Measurements from ENCODE around the gene HSFY2.
"Not testable (repeated sequence)": the region's sequence is repeated elsewhere in the genome, so short reads cannot be mapped to it uniquely, and the experiment has no call there.

The HSFY2 gene, protein sequence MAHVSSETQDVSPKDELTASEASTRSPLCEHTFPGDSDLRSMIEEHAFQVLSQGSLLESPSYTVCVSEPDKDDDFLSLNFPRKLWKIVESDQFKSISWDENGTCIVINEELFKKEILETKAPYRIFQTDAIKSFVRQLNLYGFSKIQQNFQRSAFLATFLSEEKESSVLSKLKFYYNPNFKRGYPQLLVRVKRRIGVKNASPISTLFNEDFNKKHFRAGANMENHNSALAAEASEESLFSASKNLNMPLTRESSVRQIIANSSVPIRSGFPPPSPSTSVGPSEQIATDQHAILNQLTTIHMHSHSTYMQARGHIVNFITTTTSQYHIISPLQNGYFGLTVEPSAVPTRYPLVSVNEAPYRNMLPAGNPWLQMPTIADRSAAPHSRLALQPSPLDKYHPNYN

DNA sequence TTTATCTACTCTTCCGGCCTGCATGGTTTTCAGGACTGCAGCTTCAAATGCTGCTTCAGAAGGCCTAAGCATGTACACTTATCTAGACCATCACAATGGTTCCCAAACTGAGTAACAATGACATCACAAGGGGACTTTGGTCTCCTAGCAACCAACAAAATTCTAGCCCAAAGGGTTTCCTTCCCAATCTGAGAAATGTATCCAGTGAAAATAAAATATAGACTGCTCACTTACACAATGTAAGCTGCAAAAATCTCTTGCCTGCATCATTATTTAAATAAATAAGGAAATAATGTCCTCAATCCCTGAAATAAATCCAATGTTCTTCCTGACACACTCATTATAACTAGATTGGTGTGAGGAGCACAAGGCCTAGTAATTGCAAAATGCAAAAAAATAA lies at the start of gene HSFY2:
Gene HSFY2 (minus strand): TSS at position 101 of the 400 bp plus-strand sequence. CDS start 117 bp downstream, outside the sequence.
- not testable (repeated sequence) for DNase-seq (ENCODE audit: low read depth in 2 of 2)

DNA sequence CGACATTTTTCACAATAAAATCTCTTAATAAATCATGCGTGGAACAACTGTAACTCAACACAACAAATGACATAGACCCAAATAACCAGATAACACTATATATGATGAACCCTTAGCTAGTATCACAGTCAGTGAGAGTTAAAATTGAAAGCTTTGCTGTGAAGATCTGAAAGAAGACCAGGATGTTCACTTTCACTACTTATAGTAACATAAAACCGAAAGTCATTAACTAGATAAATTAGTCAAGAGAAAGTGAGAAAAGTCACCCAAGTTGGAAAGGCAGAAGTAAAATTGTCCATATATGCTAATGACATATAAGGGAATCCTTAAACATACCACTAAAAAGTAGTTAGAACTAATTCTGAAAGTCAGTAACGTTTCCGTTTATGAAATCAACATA lies 42.2 kb upstream of the HSFY2 start:
- DNase-seq (ENCODE audit: low read depth in 2 of 2) = not testable (repeated sequence)

DNA sequence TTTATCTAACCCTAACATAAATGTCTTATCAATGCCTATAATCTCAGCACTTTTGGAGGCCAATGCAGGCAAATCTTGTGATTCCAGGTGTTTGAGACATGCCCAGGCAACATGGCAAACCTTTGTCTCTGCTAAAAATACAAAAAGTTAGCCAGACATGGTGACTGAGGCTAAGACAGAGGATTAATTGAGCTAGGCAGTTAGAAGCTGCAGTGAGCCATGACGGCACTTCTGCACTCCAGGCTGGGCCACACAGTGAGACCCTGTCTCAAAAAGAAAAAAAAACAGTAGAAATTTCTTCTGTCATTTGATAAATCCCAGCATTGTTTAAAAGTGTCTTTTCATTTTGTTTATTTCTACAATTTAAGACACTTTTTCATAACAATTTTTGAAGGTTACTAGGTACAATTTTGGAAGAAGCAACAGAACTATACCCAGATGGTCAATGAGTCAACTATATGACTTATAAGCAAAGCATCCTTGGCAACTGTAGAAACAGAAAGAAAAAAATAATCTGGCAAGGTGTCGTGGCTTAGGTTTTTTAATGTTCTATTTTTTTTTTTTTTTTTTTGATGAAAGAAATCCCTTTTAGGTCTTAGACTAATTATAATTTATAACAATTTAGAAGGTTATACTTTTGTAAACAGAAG lies 15.3 kb upstream of the HSFY2 start:
- DNase-seq (ENCODE audit: low read depth in 2 of 2) = not testable (repeated sequence)

DNA sequence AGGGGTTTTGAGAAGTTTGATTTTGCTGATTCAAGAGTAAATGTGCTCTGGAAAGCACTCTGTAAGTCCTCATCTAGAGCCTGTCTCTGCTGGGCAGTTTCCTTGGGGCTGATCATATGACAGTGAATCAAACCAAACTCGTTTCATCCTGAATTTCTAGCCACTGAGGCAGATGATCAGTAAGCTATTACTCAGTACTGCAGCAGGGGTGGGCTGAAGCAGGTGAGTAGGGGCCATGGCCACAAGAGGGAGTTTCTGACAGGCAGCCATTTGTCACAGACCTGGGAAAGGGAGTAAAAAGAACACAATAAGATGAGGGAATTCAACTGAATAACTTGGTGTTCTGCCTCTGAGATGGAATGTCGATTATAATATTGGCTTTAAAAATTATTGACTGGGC lies 19.5 kb downstream of the HSFY2 start:
- DNase-seq (ENCODE audit: low read depth in 2 of 2) = not testable (repeated sequence)

DNA sequence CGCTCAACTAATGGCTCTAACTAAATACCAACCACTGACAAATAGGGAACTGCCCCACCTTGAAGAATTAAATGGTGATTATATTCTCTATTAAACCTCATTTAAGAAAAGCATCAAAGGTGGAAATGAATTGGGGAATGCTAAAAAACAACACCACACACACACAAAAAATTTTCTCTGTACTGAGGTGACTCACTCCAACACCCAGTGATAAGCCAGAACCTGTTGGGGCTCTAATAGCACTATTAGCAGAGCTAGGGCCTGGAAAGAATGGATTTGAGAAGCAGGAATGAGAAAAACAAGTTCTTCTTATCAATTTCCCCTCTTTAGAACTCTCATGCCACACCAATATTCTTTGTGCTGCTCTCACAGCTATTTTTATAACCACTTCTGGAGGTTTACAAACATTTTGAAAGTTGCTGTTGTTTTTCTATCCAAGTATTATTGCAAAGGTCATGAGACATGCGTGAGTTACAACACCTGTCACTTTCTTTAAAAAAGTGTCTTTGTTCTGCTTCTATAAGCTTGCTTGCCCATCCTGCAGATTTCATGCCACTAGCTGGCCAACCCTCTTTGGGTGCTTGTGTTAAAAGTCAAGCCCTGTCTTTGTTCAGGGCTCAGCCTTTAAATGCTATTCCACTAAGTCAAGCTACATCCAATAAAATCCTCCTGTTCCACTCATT lies 20.3 kb downstream of the HSFY2 start:
- DNase-seq (ENCODE audit: low read depth in 2 of 2) = not testable (repeated sequence)

DNA sequence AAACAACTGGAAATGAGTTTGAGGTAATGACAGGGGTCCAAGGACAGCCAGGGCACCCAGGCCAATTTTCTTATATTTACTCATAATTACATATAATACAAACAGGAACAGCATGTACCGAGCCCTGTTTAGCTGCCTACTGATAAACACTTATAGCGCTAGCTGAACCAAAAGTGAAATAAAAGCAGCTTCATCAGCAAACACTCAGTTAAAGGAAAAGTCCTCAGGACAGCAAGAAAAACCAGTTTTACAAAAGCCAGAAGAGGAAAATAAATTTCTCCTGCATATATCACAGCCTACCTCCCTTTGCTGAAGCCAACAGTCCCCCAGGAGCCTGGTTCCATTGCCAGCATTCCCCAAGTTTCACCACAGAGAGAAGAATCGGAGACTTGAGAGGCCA lies 49.8 kb downstream of the HSFY2 start:
- DNase-seq (ENCODE audit: low read depth in 2 of 2) = not testable (repeated sequence)

Data from stimulated activated CD4-positive, alpha-beta T cell treated with anti-CD3 and anti-CD28 coated beads, Interleukin-1b, Interleukin-23, amount 100 ng/mL, for 4 hours (primary cell).